GM12875 (cell line): ENCODE results near the gene DOCK8.

Source experiments
- H3K4me3 ChIP-seq: one replicate; pipeline ENCODE4 v1.5.1; 2011; ENCODE audit warnings: low read depth, low read length, control low read depth
- CTCF ChIP-seq: IDR thresholded peaks from 2 replicates; pipeline ENCODE4 v1.5.1; 2011; ENCODE audit warnings: low read depth, mild to moderate bottlenecking, control low read depth, inconsistent platforms, low read length, moderate library complexity, borderline replicate concordance; ENCODE audit not compliant: insufficient read depth

Gene DOCK8

GRCh38 chr9:326667-327066 is 112.0 kb downstream of the DOCK8 start:
- no peak for TF ChIP-seq CTCF
- H3K4me3 ChIP-seq, result no peak overlapping the region

GRCh38 chr9:328453-328852 is 113.8 kb downstream of the DOCK8 start:
- no peak for TF ChIP-seq CTCF
- no peak overlapping the region for H3K4me3 ChIP-seq

GRCh38 chr9:331197-331596 is 116.5 kb downstream of the DOCK8 start:
- no peak overlapping the region for H3K4me3 ChIP-seq
- TF ChIP-seq CTCF, result no peak

GRCh38 chr9:335373-335772 is 120.7 kb downstream of the DOCK8 start:
- TF ChIP-seq CTCF, result no peak
- H3K4me3 ChIP-seq, result no peak overlapping the region

- H3K4me3 ChIP-seq, result no peak overlapping the region
- TF ChIP-seq CTCF, result no peak
Measured at GRCh38 chr9:336039-336438, 121.4 kb downstream of the DOCK8 start.

GRCh38 chr9:338602-339001 is 123.9 kb downstream of the DOCK8 start:
- TF ChIP-seq CTCF, result no peak
- no peak overlapping the region for H3K4me3 ChIP-seq

- H3K4me3 ChIP-seq, result no peak overlapping the region
- TF ChIP-seq CTCF, result no peak
Measured at GRCh38 chr9:341634-342421, 127.2 kb downstream of the DOCK8 start.
